Keratinocyte (primary cell): ENCODE measurements around the gene NAPA. TPM values are rescaled to one million over a fixed set of nuclear protein-coding genes. Genes with fewer than 3 reads are reported as not detected.

ENCODE experiments used
- DNase-seq: peaks from one replicate; pipeline ENCODE4 v3.0.0-alpha.2; 2011; ENCODE audit warnings: low read depth, missing footprints, low spot score
- FAIRE-seq: peaks from 2 replicates; lab custom pipeline; 2011; peaks lifted over from hg19 to GRCh38; lab: Jason Lieb, UNC
- H2AFZ ChIP-seq: 2 replicates; pipeline ENCODE4 v1.6.0; 2012; ENCODE audit warnings: low read length, control low read depth, inconsistent platforms; ENCODE audit not compliant: control insufficient read depth
- H3K27ac ChIP-seq: 2 replicates; pipeline ENCODE4 v1.5.1; 2011; ENCODE audit warnings: low read length; ENCODE audit not compliant: control insufficient read depth, insufficient read depth
- H3K27me3 ChIP-seq: 3 replicates; pipeline ENCODE4 v1.6.0; 2011; ENCODE audit warnings: low read length; ENCODE audit not compliant: control insufficient read depth, insufficient read depth; ENCODE audit errors: extremely low read depth
- H3K36me3 ChIP-seq, 2 experiments: 2 replicates in 1 of 2; 3 replicates in 1 of 2; pipeline ENCODE4 v1.5.1; 2011; ENCODE audit warnings: low read length in 2 of 2, mild to moderate bottlenecking in 1 of 2; ENCODE audit not compliant: control insufficient read depth in 2 of 2, insufficient read depth in 2 of 2; ENCODE audit errors: extremely low read depth in 1 of 2
- H3K4me1 ChIP-seq: 3 replicates; pipeline ENCODE4 v1.5.1; 2011; ENCODE audit warnings: low read length; ENCODE audit not compliant: control insufficient read depth, insufficient read depth; ENCODE audit errors: extremely low read depth
- H3K4me2 ChIP-seq: 3 replicates; pipeline ENCODE4 v1.6.0; 2011; ENCODE audit warnings: low read depth, low read length; ENCODE audit not compliant: control insufficient read depth, insufficient read depth; ENCODE audit errors: extremely low read depth
- H3K4me3 ChIP-seq, 3 experiments: fragments of 200-600 bp in 1 of 3; sonication (generic) in 1 of 3; 2 replicates in 2 of 3; 3 replicates in 1 of 3; pipeline ENCODE4 v1.5.1; 2011 to 2016; ENCODE audit warnings: low read length in 3 of 3, mild to moderate bottlenecking in 3 of 3, control low read depth in 2 of 3, inconsistent platforms in 1 of 3, low read depth in 1 of 3, mixed read lengths in 1 of 3, mixed run types in 1 of 3, moderate library complexity in 1 of 3; ENCODE audit not compliant: control insufficient read depth in 2 of 3, insufficient read depth in 2 of 3; ENCODE audit errors: extremely low read depth in 1 of 3
- H3K79me2 ChIP-seq: 2 replicates; pipeline ENCODE4 v1.6.0; 2012; ENCODE audit warnings: low read length; ENCODE audit not compliant: control insufficient read depth, insufficient read depth
- H3K9ac ChIP-seq: 3 replicates; pipeline ENCODE4 v1.6.0; 2011; ENCODE audit warnings: low read length; ENCODE audit not compliant: control insufficient read depth, insufficient read depth; ENCODE audit errors: extremely low read depth
- H3K9me1 ChIP-seq: 3 replicates; pipeline ENCODE4 v1.6.0; 2011; ENCODE audit warnings: low read length; ENCODE audit not compliant: control insufficient read depth, insufficient read depth; ENCODE audit errors: extremely low read depth
- H3K9me3 ChIP-seq: 2 replicates; pipeline ENCODE4 v1.5.1; 2012; ENCODE audit warnings: low read depth, low read length; ENCODE audit not compliant: control insufficient read depth
- H4K20me1 ChIP-seq: 3 replicates; pipeline ENCODE4 v1.6.0; 2011; ENCODE audit warnings: low read length; ENCODE audit not compliant: control insufficient read depth, insufficient read depth; ENCODE audit errors: extremely low read depth
- EZH2 ChIP-seq: IDR thresholded peaks from one replicate; pipeline ENCODE4 v1.6.1; 2012; ENCODE audit warnings: inconsistent platforms, mild to moderate bottlenecking, low read length, moderate library complexity
- dilution Hi-C: fragments of 300-500 bp; cut with MboI; formaldehyde crosslinking; loops from one replicate; pipeline ENCODE4 v1.7.0; 2020; ENCODE audit warnings: low sequenced_read_pairs; ENCODE audit not compliant: extremely low pct_ligation_motif_present
- polyA plus RNA-seq, 5 experiments: library from polyadenylated mRNA; depleted of rRNA in 3 of 5; stranded (reverse) in 3 of 5; stranded (forward) in 1 of 5; unstranded in 1 of 5; fragments of >200 nt; gene quantifications; 1 replicate in 1 of 5; 2 replicates in 3 of 5; 3 replicates in 1 of 5; pipeline versions ENCODE4 v1.2.1 to v1.2.3, GENCODE V29; 2011 to 2012; ENCODE audit warnings: missing spikeins in 2 of 5, low read depth in 1 of 5, low replicate concordance in 1 of 5
- TF ChIP-seq, protein P1 (sequence below), 3 experiments: IDR thresholded peaks in 1 of 3; conservative IDR thresholded peaks in 1 of 3; optimal IDR thresholded peaks in 1 of 3; 2 replicates in 2 of 3; 3 replicates in 1 of 3; pipeline versions ENCODE3 to v1.5.1; 2011; ENCODE audit warnings: low read length in 3 of 3, mild to moderate bottlenecking in 3 of 3, moderate library complexity in 2 of 3, control low read depth in 1 of 3, inconsistent platforms in 1 of 3; ENCODE audit not compliant: insufficient read depth in 2 of 3; ENCODE audit errors: extremely low read depth in 1 of 3

NAPA gene
- polyA plus RNA-seq, 1 donor (not counting 4 experiments of a cell fraction or from before 2014, with no cell fraction given) = 89.0 TPM

DNA sequence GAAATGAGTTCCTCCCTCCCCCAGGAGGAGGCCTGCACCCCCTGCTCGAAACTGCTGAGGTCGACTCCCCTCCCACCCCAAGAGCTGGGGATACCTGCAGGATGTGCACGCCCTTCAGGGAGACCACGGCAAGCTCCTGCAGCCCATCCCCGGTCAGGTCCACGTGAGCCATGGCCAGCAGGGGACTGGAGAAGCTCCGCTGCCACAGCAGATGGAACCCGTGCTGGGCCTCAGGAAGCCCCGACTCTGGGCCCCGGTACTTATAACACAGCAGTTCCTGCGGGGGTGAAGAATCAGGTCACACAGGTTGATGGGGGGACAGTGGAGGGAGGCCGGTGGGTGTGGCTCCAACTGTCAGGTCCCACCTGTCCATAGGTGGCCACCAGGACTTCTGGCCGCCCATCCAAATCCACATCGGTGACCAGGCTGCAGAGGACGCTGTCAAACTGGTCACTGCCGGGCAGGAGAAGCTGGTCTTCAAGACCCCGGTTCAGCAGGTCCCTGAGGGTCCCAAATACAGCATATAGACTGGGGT lies 38.4 kb downstream of the NAPA start:
- Histone ChIP-seq H3K4me2 (no peak overlapping the region), H3K9me1 (no peaks in the 10 kb centered on the region), H3K27ac (no peak overlapping the region), H3K27me3 (peaks cover 6% of the 10 kb centered on the region), H4K20me1 (no peaks in the 10 kb centered on the region), H3K4me1 (no peaks in the 10 kb centered on the region), H3K9me3 (no peaks in the 10 kb centered on the region), H3K79me2 (no peaks in the 10 kb centered on the region), H3K36me3 (peaks cover 0 to 3% of the 10 kb centered on the region in 2 experiments), H3K9ac (no peak overlapping the region), H3K4me3 (no peak overlapping the region), H2AFZ (no peak overlapping the region)
- DNase-seq (no peak), FAIRE-seq (no peak)
- dilution Hi-C loops = no loop called here
- TF ChIP-seq, protein P1, sequence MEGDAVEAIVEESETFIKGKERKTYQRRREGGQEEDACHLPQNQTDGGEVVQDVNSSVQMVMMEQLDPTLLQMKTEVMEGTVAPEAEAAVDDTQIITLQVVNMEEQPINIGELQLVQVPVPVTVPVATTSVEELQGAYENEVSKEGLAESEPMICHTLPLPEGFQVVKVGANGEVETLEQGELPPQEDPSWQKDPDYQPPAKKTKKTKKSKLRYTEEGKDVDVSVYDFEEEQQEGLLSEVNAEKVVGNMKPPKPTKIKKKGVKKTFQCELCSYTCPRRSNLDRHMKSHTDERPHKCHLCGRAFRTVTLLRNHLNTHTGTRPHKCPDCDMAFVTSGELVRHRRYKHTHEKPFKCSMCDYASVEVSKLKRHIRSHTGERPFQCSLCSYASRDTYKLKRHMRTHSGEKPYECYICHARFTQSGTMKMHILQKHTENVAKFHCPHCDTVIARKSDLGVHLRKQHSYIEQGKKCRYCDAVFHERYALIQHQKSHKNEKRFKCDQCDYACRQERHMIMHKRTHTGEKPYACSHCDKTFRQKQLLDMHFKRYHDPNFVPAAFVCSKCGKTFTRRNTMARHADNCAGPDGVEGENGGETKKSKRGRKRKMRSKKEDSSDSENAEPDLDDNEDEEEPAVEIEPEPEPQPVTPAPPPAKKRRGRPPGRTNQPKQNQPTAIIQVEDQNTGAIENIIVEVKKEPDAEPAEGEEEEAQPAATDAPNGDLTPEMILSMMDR (optimal IDR thresholded peaks at IDR 0.05 in 1 of 3, IDR thresholded peaks at IDR 0.05 in 1 of 3, conservative IDR thresholded peaks at IDR 0.05 in 1 of 3; ENCODE audit: extremely low read depth in 1 of 3, insufficient read depth in 2 of 3, low read length in 3 of 3) = no peak
- TF ChIP-seq EZH2 = no peak

DNA sequence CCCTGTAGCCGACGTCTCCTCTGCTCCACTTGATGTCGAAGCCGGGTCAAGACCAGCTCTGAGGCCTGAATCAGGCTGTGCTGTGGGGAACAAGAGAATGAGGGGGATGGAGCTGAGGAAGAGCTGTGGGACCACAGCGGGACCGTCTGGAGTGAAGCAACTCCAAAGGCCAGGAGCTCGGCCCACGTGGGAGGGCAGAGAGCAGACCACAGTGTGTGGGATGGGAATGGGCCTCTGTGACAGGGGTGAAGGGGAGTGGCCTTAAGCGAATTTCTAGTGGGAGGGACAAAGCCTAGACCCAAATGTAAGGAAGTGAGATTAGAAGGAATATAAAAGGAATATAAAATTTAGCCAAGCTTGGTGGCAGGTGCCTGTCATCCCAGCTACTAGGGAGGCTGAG lies 39.4 kb downstream of the NAPA start:
- dilution Hi-C loops = no loop called here
- H3K36me3 ChIP-seq = peaks cover 0 to 3% of the 10 kb centered on the region in 2 experiments
- H3K4me2 ChIP-seq = no peak overlapping the region
- no peaks in the 10 kb centered on the region for H3K9me1 ChIP-seq
- H3K79me2 ChIP-seq = no peaks in the 10 kb centered on the region
- no peaks in the 10 kb centered on the region for H3K4me1 ChIP-seq
- no peak overlapping the region for H3K4me3 ChIP-seq
- peaks cover 17% of the 10 kb centered on the region for H3K27me3 ChIP-seq
- H2AFZ ChIP-seq = no peak overlapping the region
- DNase-seq (no peak), FAIRE-seq (no peak)
- no peak overlapping the region for H3K9ac ChIP-seq
- no peaks in the 10 kb centered on the region for H4K20me1 ChIP-seq
- H3K9me3 ChIP-seq = no peaks in the 10 kb centered on the region
- H3K27ac ChIP-seq = no peak overlapping the region
- no peak for TF ChIP-seq EZH2
- TF ChIP-seq, protein P1 (optimal IDR thresholded peaks at IDR 0.05 in 1 of 3, IDR thresholded peaks at IDR 0.05 in 1 of 3, conservative IDR thresholded peaks at IDR 0.05 in 1 of 3; ENCODE audit: extremely low read depth in 1 of 3, insufficient read depth in 2 of 3, low read length in 3 of 3) = no peak
